Measurements from ENCODE around the gene WDFY2.

- peak in 1 of 2 donors; percentile 43 for TF ChIP-seq JUND (IDR thresholded peaks at IDR 0.05)
- peak; percentile 50 for TF ChIP-seq REST (IDR thresholded peaks at IDR 0.05)
- no peak for TF ChIP-seq CTCF (IDR thresholded peaks at IDR 0.05; ENCODE audit: low read depth, low read length, missing input control)
- TF ChIP-seq GABPA (IDR thresholded peaks at IDR 0.05 in 1 of 2, conservative IDR thresholded peaks at IDR 0.05 in 1 of 2) = peak in 1 of 2 donors; percentile 72
- TF ChIP-seq RXRA (IDR thresholded peaks at IDR 0.05) = peak; percentile 43 to 51
These were observed 219.4 kb downstream of the WDFY2 start, which contains the start of gene DHRS12 for GRCh38 chr13:51803422-51804294.
